Cardiac fibroblast (primary cell): ENCODE measurements around the gene MTUS2.

ENCODE experiments used
- DNase-seq, 2 donors: peaks; one replicate each; pipeline versions ENCODE4 v3.0.0 to v3.0.0-alpha.2; 2010; ENCODE audit warnings: low read depth in 2 of 2
- H3K4me3 ChIP-seq, 2 donors: replicated peaks in 1 of 2; 1 replicate in 1 of 2; 2 replicates in 1 of 2; pipeline ENCODE4 v1.5.1; 2011; ENCODE audit warnings: low read depth in 2 of 2, low read length in 2 of 2, mild to moderate bottlenecking in 2 of 2, moderate library complexity in 1 of 2
- TF ChIP-seq, protein P1 (sequence below): IDR thresholded peaks from one replicate; pipeline ENCODE4 v1.5.1; 2011; ENCODE audit warnings: low read depth, mild to moderate bottlenecking, low read length, inconsistent platforms

Gene MTUS2

DNA sequence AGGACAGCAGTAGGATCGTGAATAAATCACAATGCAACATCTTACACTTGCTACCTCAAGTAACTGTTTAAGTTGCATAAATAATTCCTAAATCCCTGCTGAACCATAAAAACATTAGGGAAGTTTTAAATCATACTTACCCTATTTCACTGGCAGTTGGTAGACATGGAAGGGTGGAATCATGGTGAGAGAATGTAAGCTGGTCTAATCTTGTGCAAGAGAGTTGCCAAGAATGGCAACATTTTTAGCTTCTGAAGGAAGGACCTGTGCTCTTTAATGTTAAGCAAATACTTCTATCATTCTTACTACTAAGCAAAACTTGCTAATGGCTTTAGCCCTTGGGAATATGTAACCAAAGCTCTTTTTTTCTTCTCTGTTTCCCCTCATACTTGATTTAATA lies 46.8 kb downstream of the MTUS2 start:
- TF ChIP-seq, protein P1, sequence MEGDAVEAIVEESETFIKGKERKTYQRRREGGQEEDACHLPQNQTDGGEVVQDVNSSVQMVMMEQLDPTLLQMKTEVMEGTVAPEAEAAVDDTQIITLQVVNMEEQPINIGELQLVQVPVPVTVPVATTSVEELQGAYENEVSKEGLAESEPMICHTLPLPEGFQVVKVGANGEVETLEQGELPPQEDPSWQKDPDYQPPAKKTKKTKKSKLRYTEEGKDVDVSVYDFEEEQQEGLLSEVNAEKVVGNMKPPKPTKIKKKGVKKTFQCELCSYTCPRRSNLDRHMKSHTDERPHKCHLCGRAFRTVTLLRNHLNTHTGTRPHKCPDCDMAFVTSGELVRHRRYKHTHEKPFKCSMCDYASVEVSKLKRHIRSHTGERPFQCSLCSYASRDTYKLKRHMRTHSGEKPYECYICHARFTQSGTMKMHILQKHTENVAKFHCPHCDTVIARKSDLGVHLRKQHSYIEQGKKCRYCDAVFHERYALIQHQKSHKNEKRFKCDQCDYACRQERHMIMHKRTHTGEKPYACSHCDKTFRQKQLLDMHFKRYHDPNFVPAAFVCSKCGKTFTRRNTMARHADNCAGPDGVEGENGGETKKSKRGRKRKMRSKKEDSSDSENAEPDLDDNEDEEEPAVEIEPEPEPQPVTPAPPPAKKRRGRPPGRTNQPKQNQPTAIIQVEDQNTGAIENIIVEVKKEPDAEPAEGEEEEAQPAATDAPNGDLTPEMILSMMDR: no peak
- no peak overlapping the region for H3K4me3 ChIP-seq
- no peak for DNase-seq

DNA sequence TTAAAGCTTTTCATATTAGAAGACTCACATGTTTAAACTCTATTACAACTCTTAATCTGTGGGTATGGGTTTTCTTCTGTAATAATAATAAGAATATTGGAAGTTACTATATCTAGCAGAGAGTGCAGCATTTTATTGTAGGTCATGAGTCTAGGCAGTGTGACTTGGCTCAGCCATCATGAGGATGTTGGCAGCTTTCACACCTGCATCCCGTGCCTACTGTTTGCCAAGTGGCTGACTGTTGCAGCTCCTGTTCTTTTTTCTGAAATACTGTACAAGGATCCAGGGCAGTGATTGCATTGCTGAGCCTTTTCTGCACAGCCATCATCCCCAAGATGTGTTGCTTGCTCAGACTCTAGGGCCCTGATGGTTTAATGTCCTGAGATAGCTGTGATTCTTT lies 47.4 kb downstream of the MTUS2 start:
- TF ChIP-seq, protein P1: no peak
- no peak overlapping the region for H3K4me3 ChIP-seq
- DNase-seq: no peak

DNA sequence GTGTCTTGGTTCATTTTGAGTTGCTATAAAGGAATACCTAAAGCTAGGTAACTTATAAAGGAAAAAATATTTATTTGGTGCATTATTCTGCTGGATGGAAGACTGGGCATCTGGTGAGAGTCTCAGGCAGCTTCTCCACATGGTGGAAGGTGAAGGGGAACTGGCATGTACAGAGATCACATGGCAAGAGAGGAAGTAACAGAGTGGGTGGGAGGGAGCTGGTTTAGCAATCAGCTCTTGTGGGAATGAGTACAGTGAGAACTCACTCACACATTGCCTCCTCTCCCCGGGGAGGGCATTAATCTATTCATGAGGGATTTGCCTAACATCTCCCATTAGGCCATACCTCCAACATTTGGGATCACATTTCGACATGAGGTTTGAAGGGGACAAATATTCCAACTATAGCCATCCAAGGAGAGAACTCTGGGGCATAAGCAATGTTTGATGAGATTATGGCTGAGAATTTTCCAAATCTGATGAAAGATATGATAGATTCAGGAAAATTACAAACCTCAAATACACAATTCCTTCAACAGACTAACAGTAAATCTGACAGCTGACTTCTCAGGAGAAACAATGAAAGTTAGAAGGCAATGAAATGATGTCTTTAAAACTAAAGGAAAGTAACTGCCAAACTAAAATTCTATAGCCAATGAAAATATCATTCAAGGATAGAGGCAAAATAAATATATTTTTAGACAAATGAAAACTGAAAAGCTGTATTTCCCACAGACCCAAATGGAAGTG lies 52.5 kb downstream of the MTUS2 start:
- TF ChIP-seq, protein P1: no peak
- DNase-seq: no peak
- no peak overlapping the region for H3K4me3 ChIP-seq

DNA sequence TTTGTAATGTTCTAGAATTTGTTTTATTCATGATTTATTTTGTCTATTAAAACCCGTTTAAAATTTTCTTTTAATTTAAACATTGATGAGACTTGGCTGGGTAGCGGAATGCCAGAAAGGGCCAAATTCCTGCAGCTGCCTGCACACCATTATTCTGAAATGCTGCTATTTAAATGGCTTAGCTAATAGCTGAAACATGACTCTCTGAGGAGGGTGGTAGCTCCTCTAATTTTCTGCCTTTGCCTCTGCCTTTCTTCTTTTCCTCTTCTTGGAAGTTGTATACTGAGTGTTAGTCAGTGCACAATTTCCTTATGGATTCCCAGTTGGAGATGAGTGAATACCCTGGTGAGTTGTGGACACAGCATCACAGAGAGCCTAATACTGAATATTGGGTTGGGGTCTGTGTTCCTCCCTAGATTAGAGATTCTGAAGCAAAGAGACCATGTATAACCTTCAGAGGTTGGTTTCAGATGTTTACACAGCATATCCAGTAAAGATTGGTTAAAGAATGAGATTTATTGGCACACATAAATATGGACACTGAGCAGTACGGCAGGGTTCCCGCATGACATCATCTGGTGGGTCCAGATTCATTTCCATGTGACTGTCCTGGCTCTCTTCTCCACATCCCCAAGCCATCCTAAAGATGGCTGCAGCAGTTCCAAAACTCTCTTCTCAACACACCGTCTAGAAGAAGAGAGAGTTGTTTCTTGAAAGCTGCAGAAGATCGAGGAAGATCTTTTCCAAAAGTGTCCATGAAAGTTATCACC lies 55.9 kb downstream of the MTUS2 start:
- TF ChIP-seq, protein P1: no peak
- no peak for DNase-seq
- no peak overlapping the region for H3K4me3 ChIP-seq

DNA sequence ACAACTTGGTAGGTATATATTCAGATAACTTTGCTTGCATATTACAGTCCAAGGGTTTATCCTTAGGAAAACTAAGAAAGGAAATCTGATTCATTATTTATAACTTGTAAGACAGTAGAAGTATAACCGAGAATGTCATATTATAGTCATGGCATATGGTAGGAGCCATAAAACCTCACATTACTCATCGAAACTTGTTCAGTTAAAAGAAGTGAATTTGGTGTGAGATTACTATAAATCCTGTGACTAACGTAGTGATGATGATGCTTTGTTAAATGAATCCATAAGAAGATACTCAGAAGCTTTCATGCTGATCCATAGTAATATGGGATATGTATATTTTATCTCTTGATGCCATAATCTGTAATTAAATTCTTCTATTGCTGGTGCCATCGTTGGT lies 57.3 kb downstream of the MTUS2 start:
- no peak for DNase-seq
- H3K4me3 ChIP-seq: no peak overlapping the region
- TF ChIP-seq, protein P1: no peak

DNA sequence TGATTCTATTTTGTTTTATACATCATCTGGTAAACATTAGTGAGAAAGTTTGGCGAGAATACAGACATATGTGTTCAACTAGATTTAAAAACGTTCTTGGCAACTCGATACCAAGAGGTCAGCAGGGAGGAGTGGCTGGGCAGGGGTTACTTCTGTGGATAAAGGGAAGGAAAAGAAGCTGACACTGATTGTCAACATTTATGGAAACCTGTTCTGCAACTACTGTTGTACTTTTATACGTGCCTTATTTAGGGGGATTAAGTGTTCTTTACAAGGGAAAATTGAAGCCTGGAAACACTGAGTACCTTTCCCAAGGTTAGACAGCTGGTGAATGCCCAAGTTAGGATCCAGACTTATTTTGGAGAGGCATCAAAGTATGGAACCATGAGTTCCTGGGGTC lies 65.0 kb downstream of the MTUS2 start:
- DNase-seq: no peak
- TF ChIP-seq, protein P1: no peak

More for the DNA sequence above, 65.0 kb downstream of the MTUS2 start:
- H3K4me3 ChIP-seq: no peak overlapping the region
